Neural progenitor cell (in vitro differentiated cells): Measurements from ENCODE around the gene PRKAA2. TPM values are rescaled to one million over a fixed set of nuclear protein-coding genes. Genes with fewer than 3 reads are reported as not detected.

Source experiments
- DNase-seq: peaks from one replicate; pipeline ENCODE4 v3.0.0-alpha.2; 2016; ENCODE audit warnings: low spot score
- H2AFZ ChIP-seq: fragments of 200-600 bp; sonication (generic); replicated peaks from 2 replicates; pipeline ENCODE4 v1.6.1; 2016; ENCODE audit warnings: antibody characterized with exemption
- H3F3A ChIP-seq: fragments of 200-600 bp; sonication (generic); 2 replicates; pipeline ENCODE4 v1.6.1; 2016; ENCODE audit warnings: antibody characterized with exemption, low read depth
- H3K27ac ChIP-seq: fragments of 200-600 bp; sonication (generic); 2 replicates; pipeline ENCODE4 v1.5.1; 2016; ENCODE audit warnings: mild to moderate bottlenecking
- H3K27me3 ChIP-seq: fragments of 200-600 bp; sonication (generic); 2 replicates; pipeline ENCODE4 v1.6.1; 2016; ENCODE audit warnings: mild to moderate bottlenecking, moderate library complexity
- H3K36me3 ChIP-seq: fragments of 200-600 bp; sonication (generic); 2 replicates; pipeline ENCODE4 v1.5.1; 2016
- H3K4me1 ChIP-seq: fragments of 200-600 bp; sonication (generic); 2 replicates; pipeline ENCODE4 v1.6.1; 2016; ENCODE audit warnings: mixed run types
- H3K4me2 ChIP-seq: fragments of 200-600 bp; sonication (generic); 2 replicates; pipeline ENCODE4 v1.6.1; 2016
- H3K4me3 ChIP-seq: fragments of 200-600 bp; sonication (generic); 2 replicates; pipeline ENCODE4 v1.5.1; 2016
- H3K79me2 ChIP-seq: fragments of 200-600 bp; sonication (generic); 2 replicates; pipeline ENCODE4 v1.6.1; 2016; ENCODE audit warnings: low read depth
- H3K9ac ChIP-seq: fragments of 200-600 bp; sonication (generic); 2 replicates; pipeline ENCODE4 v1.6.1; 2016
- H3K9me3 ChIP-seq: fragments of 200-600 bp; sonication (generic); 2 replicates; pipeline ENCODE4 v1.5.1; 2016; ENCODE audit warnings: low read depth
- H4K20me1 ChIP-seq: fragments of 200-600 bp; sonication (generic); 2 replicates; pipeline ENCODE4 v1.6.1; 2016; ENCODE audit warnings: low read depth
- H3K27ac Mint-ChIP-seq: 3 replicates; pipeline ENCODE4 v1.8.0; 2021; ENCODE audit warnings: mixed read lengths
- H3K27me3 Mint-ChIP-seq: 2 replicates; pipeline ENCODE4 v1.8.0; 2022; ENCODE audit warnings: low read depth, mild to moderate bottlenecking, inconsistent platforms, moderate library complexity, mixed read lengths; ENCODE audit not compliant: insufficient read depth
- H3K36me3 Mint-ChIP-seq: 3 replicates; pipeline ENCODE4 v1.8.0; 2021; ENCODE audit warnings: mixed read lengths
- H3K4me1 Mint-ChIP-seq: 3 replicates; pipeline ENCODE4 v1.8.0; 2021; ENCODE audit warnings: mixed read lengths
- H3K4me3 Mint-ChIP-seq: 3 replicates; pipeline ENCODE4 v1.8.0; 2021; ENCODE audit warnings: mild to moderate bottlenecking, moderate library complexity, mixed read lengths
- H3K9me3 Mint-ChIP-seq: 3 replicates; pipeline ENCODE4 v1.8.0; 2020; ENCODE audit warnings: mixed read lengths
- CTCF ChIP-seq: fragments of 200-600 bp; sonication (generic); IDR thresholded peaks from 2 replicates; pipeline ENCODE4 v1.5.1; 2017; ENCODE audit warnings: antibody characterized with exemption, mild to moderate bottlenecking
- EZH2 ChIP-seq: fragments of 200-600 bp; sonication (generic); IDR thresholded peaks from 2 replicates; pipeline ENCODE4 v1.6.1; 2017; ENCODE audit warnings: antibody characterized with exemption, mild to moderate bottlenecking, moderate library complexity
- EZH2phosphoT487 ChIP-seq: fragments of 200-600 bp; sonication (generic); IDR thresholded peaks from 2 replicates; pipeline ENCODE4 v1.6.1; 2017; ENCODE audit warnings: antibody characterized with exemption
- total RNA-seq: library from RNA; depleted of rRNA; stranded (reverse); fragments of >200 nt; gene quantifications from 2 replicates; pipeline ENCODE4 v1.2.3, GENCODE V29; 2015; ENCODE audit warnings: low replicate concordance

PRKAA2 gene
- total RNA-seq, 1 donor from 2014 or later, result 25.8 TPM

- Histone ChIP-seq H3K79me2 (peaks cover 62% of the 10 kb centered on the region), H3K9ac (no peak overlapping the region), H3K36me3 (peaks cover 14% of the 10 kb centered on the region), H4K20me1 (no peaks in the 10 kb centered on the region), H3K4me3 (no peak overlapping the region), H2AFZ (no peak overlapping the region), H3K27ac (no peak overlapping the region), H3F3A (no peaks in the 10 kb centered on the region), H3K4me1 (no peaks in the 10 kb centered on the region), H3K4me2 (no peak overlapping the region), H3K27me3 (no peaks in the 10 kb centered on the region), H3K9me3 (peaks cover 14% of the 10 kb centered on the region)
- no peaks in the 10 kb centered on the region for H3K27me3 Mint-ChIP-seq
- H3K27ac Mint-ChIP-seq, result no peak overlapping the region
- H3K36me3 Mint-ChIP-seq, result peaks cover 32% of the 10 kb centered on the region
- no peaks in the 10 kb centered on the region for H3K4me1 Mint-ChIP-seq
- no peak for TF ChIP-seq EZH2phosphoT487
- TF ChIP-seq CTCF, result no peak
- TF ChIP-seq EZH2, result no peak
- no peak for DNase-seq
- H3K9me3 Mint-ChIP-seq, result peaks cover 43% of the 10 kb centered on the region
- H3K4me3 Mint-ChIP-seq, result no peak overlapping the region
Measured at GRCh38 chr1:56654126-56654923, 9.2 kb downstream of the PRKAA2 start.

GRCh38 chr1:56655991-56656613 lies 11.0 kb downstream of the PRKAA2 start:
- H3K4me1 Mint-ChIP-seq, result no peaks in the 10 kb centered on the region
- Histone ChIP-seq H3K9me3 (peaks cover 14% of the 10 kb centered on the region), H3K4me3 (no peak overlapping the region)

GRCh38 chr1:56658254-56658653 lies 13.1 kb downstream of the PRKAA2 start:
- Histone ChIP-seq H3K9me3 (peaks cover 14% of the 10 kb centered on the region), H3K4me2 (no peak overlapping the region), H3K4me1 (no peaks in the 10 kb centered on the region), H3K4me3 (no peak overlapping the region), H3K79me2 (peaks cover 26% of the 10 kb centered on the region), H3K9ac (no peak overlapping the region), H3F3A (no peaks in the 10 kb centered on the region), H3K27ac (no peak overlapping the region), H2AFZ (no peak overlapping the region), H3K27me3 (no peaks in the 10 kb centered on the region), H4K20me1 (no peaks in the 10 kb centered on the region), H3K36me3 (peaks cover 14% of the 10 kb centered on the region)
- no peaks in the 10 kb centered on the region for H3K4me1 Mint-ChIP-seq
- H3K27ac Mint-ChIP-seq, result no peak overlapping the region
- no peak for DNase-seq
- TF ChIP-seq EZH2 (no peak), CTCF (no peak), EZH2phosphoT487 (no peak)
- H3K4me3 Mint-ChIP-seq, result no peak overlapping the region
- peaks cover 34% of the 10 kb centered on the region for H3K9me3 Mint-ChIP-seq
- H3K36me3 Mint-ChIP-seq, result peaks cover 29% of the 10 kb centered on the region
- H3K27me3 Mint-ChIP-seq, result no peaks in the 10 kb centered on the region

More at GRCh38 chr1:56655991-56656613, 11.0 kb downstream of the PRKAA2 start:
- H3K27me3 Mint-ChIP-seq, result no peaks in the 10 kb centered on the region
- H3K4me3 Mint-ChIP-seq, result no peak overlapping the region
- no peak for DNase-seq
- Histone ChIP-seq H3K36me3 (peaks cover 14% of the 10 kb centered on the region), H2AFZ (no peak overlapping the region), H4K20me1 (no peaks in the 10 kb centered on the region), H3K27me3 (no peaks in the 10 kb centered on the region), H3K79me2 (peaks cover 44% of the 10 kb centered on the region), H3K4me1 (no peaks in the 10 kb centered on the region), H3K4me2 (no peak overlapping the region), H3K9ac (no peak overlapping the region), H3F3A (no peaks in the 10 kb centered on the region), H3K27ac (no peak overlapping the region)
- H3K36me3 Mint-ChIP-seq, result peaks cover 30% of the 10 kb centered on the region
- no peak overlapping the region for H3K27ac Mint-ChIP-seq
- H3K9me3 Mint-ChIP-seq, result peaks cover 36% of the 10 kb centered on the region
- TF ChIP-seq EZH2phosphoT487 (no peak), EZH2 (no peak), CTCF (no peak)
